GM19467 (cell line): ENCODE results near the gene MYL1.

Experiments used
- ATAC-seq: cut with Tn5 transposase; IDR thresholded peaks from one replicate; pipeline ENCODE4 v1.9.1; 2021; ENCODE audit warnings: mild to moderate bottlenecking, moderate library complexity; ENCODE audit not compliant: unreplicated experiment

Gene MYL1

DNA sequence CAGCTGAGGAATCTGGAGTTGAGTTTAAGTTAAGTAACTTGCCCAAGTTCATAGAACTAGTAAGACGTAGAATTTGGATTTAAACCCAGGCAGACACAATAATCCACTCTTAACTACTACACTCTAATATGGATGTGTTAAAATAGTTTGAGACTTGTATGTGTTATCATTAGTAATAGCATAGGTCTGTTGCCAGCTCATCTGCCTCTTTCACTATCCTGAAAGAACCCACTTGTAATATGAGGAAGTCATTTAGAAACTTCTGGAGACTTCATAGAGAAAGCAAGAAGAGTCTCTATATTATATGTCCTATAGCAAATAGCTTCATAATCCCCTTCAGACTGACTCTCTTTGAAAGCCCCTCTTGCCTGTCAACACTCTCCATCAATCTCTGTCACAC lies 46.7 kb downstream of the MYL1 start:
- no peak for ATAC-seq

DNA sequence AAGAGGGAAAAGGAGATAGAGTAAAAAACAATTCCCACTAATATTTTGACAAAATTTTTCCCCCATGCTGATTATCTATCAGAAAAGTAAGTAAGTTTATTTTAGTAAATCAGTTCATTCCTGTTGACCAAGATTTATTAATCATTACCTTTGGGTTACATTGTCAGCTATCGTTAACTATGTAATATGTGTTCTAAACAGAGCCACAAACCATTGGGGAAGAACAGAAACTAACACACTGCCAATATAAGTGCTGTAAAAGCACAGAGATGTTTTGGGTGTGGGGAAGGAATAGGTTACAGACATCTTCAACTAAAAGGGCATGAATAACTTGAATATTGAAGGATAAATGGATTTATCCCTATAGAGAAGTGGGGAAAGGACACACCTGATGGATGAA lies 47.3 kb downstream of the MYL1 start:
- no peak for ATAC-seq

DNA sequence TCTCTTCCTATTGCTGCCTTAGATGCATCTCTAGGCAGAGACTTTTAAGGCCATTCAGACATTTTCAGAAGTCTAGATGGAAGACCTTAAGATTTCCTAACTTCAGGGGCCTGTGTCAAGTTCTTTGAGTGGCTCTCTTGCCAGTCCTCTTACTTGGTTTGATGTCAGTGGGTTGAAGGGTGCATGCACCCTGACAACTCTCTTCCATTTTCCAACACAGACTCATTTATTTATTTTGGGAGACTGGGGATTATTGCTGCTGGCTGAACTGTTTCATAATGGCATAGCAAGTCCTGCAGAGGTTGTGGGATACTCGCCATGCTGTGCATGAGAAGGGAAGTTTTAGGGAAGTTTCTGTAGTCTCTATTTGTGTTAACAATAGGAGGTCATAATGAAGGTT lies 50.7 kb downstream of the MYL1 start:
- ATAC-seq, result no peak

DNA sequence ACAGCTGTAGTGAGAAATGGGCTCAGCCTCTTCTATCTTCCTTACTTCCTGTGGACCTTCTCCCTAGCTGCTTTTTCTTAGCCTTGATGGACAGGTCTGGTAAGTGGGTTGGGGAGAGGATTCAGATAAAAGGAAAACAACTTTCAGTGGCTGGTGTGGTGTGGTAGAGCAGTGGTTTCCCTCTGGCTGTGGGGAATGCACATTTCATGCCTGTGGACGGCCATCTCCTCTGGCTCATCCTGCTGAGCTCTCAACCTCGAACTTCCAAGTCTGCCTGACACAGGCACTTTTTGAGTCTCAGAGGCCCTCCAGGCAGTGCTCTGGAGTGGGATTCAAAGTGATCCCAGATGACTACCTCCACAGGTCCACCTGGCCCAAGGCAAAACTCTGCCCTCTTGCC lies 51.1 kb downstream of the MYL1 start:
- no peak for ATAC-seq

DNA sequence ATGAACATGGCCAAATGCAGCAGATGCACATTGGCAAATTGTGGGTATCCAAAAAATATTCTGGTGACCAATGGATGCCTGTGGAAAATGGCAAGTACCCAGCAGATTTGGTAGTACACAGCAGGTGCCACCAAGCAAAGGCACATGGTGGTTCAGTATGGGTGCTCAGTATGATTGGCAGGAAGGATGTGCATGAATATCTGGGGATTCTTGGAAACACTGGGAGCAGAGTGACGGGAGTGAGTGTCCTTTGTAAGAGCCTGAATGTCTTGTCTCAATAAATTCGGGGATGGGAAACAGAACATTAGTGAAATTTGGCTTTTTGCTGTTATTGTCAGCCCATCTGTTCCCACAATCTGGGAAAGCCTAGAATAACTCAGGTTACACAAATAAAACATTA lies 52.9 kb downstream of the MYL1 start:
- no peak for ATAC-seq

DNA sequence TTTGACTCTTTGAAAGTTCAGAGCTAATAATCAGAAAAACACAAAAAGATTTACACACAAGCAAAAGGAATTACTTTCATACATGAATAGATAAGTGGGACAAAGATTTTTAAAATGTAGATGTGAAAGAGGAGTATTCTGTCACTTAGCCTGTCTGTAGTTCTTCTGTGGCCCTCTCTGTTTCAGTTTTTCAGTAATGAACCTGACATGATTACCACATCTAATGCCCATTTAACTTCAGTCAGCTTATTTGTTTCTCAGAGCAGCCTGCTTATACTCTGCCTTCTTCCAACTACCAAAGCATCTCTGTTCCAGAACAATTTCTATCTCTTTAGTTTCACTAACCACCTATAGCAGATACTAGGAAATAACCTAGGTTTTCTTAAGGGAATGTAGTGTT lies 55.3 kb downstream of the MYL1 start:
- no peak for ATAC-seq

DNA sequence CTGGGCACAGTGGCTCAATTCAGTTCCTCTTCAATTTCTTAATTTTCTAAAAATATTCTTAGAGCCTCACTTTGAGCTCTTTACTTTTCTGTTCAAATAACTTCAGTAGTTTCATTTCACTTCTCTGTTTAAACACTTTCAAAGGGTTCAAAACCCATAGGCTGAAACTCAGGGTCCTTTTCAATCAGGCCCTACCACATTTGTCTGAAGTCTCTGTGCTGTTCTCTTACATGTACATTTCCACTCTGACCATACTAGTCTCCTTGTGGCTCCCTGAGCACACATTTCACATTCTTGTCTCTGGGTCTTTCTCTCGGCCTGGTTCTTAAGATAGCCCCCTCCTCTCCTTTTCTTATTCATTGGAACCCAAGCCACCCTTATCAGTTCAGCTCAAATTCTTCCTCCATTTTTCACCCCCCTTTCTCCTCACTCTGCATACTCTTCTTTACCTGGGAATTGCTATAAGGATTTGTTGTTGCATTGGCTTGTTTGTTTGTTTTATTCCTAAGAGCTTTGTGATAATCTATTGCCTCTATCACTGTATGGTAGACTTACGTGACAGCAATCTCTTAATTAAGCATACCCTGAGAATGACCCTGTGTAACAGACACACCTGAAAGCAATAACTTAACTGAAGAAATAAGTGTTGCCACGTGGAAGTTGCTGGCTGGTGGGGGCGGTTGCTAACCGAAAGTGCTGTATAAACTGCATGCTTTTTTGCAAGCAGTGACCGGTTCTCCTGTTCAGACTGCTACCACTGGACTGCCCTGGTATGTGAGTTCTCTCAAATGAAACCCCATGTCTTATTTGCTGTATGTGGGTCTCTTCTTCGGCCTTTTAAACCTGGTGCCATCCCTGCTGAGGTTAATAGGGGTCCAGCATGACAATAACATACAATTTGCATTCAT lies 62.0 kb downstream of the MYL1 start:
- ATAC-seq, result no peak

DNA sequence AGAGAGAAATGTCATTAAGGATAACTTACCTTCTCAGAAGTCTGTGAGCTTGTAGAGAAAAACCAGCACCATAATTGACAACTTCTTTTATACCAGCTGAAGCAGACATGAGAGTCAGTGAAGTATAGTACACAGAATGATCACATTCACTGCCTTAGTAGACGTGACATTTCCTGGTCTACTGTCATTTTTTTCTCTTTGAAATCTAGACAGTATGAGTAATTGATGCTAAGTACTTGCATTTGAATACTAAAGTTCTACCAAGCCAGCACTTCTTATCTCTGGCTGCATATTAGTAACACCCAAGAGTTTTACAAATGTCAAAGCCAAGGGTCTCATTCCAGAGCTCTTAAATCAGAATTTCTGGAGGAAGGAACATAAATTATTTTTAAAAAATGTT lies 64.4 kb downstream of the MYL1 start:
- ATAC-seq, result no peak
